ENCODE measurements around the gene STOML2. TPM values are rescaled to one million over a fixed set of nuclear protein-coding genes. Genes with fewer than 3 reads are reported as not detected.

STOML2 gene
- total RNA-seq, 1 donor from 2014 or later = 248 TPM

DNA sequence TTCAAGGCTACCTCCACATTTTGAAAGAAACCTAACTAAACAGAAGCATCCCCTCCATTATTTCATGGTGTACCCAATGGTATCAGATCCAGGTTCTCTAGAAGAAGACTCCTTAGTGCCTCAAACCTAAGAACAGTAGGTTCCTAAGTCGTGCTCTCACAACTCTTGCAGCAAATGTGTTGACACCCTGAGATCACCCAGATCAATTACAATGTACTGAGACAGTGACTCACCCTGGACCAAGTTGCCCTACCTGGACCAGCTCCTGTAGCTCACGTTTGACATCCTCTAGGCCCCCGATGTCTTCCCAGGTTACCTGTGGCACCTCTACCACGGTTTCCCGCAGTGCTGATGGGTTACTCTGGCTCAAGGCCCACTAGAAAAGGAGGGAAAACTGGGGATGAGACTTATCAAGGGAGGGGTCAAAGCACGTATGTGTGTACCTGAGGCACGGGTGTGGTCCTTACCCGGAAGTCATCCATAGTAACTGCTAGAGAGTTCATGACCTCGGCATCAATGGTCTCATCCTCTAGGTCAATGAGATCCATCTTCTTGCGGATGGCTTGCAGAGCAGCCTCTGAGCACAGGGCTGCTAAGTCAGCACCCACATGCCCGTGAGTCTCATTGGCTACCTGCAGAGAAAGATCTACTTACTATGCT, 42.3 kb downstream of the STOML2 start:
- FAIRE-seq (no peak), DNase-seq (ENCODE audit: low read depth) (no peak)
- H3K4me3 ChIP-seq (ENCODE audit: low read depth, low read length) = no peak overlapping the region
- peaks cover 65% of the 10 kb centered on the region for H3K36me3 ChIP-seq (ENCODE audit: control insufficient read depth, insufficient read depth, low read length)
- TF ChIP-seq, protein P1, sequence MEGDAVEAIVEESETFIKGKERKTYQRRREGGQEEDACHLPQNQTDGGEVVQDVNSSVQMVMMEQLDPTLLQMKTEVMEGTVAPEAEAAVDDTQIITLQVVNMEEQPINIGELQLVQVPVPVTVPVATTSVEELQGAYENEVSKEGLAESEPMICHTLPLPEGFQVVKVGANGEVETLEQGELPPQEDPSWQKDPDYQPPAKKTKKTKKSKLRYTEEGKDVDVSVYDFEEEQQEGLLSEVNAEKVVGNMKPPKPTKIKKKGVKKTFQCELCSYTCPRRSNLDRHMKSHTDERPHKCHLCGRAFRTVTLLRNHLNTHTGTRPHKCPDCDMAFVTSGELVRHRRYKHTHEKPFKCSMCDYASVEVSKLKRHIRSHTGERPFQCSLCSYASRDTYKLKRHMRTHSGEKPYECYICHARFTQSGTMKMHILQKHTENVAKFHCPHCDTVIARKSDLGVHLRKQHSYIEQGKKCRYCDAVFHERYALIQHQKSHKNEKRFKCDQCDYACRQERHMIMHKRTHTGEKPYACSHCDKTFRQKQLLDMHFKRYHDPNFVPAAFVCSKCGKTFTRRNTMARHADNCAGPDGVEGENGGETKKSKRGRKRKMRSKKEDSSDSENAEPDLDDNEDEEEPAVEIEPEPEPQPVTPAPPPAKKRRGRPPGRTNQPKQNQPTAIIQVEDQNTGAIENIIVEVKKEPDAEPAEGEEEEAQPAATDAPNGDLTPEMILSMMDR (IDR thresholded peaks at IDR 0.05; ENCODE audit: insufficient read depth, low read length, severe bottlenecking) = no peak
- H3K27me3 ChIP-seq (ENCODE audit: control insufficient read depth, insufficient read depth, low read length) = no peaks in the 10 kb centered on the region

DNA sequence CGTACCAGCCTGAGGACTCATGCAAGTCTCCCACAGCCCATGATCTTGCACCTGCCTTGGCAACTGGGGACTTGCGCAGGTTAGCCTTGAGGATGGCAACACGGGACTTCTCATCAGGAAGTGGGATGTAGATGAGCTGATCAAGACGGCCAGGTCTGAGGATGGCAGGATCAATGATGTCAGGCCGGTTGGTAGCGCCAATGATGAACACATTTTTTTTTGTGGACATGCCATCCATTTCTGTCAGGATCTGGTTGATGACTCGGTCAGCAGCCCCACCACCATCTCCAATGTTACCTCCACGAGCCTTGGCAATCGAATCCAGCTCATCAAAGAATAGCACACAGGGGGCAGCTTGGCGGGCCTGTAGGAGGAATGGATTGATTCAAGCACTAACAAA, 43.5 kb downstream of the STOML2 start:
- FAIRE-seq (no peak), DNase-seq (ENCODE audit: low read depth) (no peak)
- peaks cover 56% of the 10 kb centered on the region for H3K36me3 ChIP-seq (ENCODE audit: control insufficient read depth, insufficient read depth, low read length)
- H3K27me3 ChIP-seq (ENCODE audit: control insufficient read depth, insufficient read depth, low read length) = no peaks in the 10 kb centered on the region
- no peak overlapping the region for H3K4me3 ChIP-seq (ENCODE audit: low read depth, low read length)
- TF ChIP-seq, protein P1 (IDR thresholded peaks at IDR 0.05; ENCODE audit: insufficient read depth, low read length, severe bottlenecking) = no peak

DNA sequence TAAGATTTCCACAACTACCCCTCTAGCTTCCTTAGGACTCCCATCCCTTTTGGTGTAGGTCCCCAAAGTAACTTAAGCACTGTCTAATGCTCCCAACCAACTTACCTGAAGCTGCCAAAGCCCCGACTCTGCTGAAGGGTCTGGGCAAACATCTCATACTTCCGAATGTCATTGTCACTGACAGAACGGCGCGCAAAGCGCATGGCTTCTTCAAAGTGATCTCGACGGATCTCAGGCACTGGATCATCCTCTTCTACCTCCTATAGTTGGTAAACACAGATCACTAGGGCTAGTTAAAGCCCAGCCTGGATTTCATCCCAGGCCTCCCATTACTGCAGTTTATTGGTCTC, 45.7 kb downstream of the STOML2 start:
- Histone ChIP-seq H3K4me3 (ENCODE audit: low read depth, low read length) (no peak overlapping the region), H3K27me3 (ENCODE audit: control insufficient read depth, insufficient read depth, low read length) (no peaks in the 10 kb centered on the region), H3K36me3 (ENCODE audit: control insufficient read depth, insufficient read depth, low read length) (peaks cover 42% of the 10 kb centered on the region)
- DNase-seq (ENCODE audit: low read depth) = no peak
- TF ChIP-seq, protein P1 (IDR thresholded peaks at IDR 0.05; ENCODE audit: insufficient read depth, low read length, severe bottlenecking) = no peak
- no peak for FAIRE-seq

DNA sequence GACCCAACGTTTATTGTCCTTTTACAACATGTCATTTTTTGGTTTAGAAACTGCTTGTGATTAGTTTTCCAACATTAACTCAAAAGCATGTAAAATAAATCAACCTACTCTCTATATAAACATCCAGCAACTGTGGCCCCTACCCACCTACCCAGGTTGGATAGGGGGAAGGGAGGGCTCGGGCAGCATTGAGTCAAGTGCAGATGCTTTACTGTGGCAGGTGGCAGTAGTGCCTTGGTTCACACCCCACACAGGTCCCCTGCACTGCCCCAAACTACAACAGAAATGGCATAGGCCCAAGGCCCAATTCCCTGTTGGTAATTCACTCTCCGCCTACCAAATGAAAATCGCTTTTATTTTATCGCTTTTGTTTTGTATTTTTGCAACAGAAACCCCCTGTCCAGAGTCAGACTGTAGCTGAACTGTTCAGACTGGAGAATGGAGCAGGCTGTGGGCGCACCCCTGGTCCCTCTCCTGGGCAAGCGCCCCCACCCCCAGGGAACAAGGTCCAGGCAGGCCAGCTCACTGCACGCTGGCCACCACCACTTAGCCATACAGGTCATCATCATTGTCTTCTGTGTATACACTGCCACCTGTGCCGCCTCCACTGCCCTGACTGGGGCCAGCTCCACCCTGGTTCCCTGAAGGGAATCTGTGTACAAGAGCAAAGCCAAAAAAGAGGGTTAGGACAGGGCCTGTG, 46.2 kb downstream of the STOML2 start:
- FAIRE-seq = peak; percentile 7
- TF ChIP-seq, protein P1 (IDR thresholded peaks at IDR 0.05; ENCODE audit: insufficient read depth, low read length, severe bottlenecking) = no peak
- Histone ChIP-seq H3K27me3 (ENCODE audit: control insufficient read depth, insufficient read depth, low read length) (no peaks in the 10 kb centered on the region), H3K36me3 (ENCODE audit: control insufficient read depth, insufficient read depth, low read length) (peaks cover 38% of the 10 kb centered on the region), H3K4me3 (ENCODE audit: low read depth, low read length) (no peak overlapping the region)
- DNase-seq (ENCODE audit: low read depth) = no peak

DNA sequence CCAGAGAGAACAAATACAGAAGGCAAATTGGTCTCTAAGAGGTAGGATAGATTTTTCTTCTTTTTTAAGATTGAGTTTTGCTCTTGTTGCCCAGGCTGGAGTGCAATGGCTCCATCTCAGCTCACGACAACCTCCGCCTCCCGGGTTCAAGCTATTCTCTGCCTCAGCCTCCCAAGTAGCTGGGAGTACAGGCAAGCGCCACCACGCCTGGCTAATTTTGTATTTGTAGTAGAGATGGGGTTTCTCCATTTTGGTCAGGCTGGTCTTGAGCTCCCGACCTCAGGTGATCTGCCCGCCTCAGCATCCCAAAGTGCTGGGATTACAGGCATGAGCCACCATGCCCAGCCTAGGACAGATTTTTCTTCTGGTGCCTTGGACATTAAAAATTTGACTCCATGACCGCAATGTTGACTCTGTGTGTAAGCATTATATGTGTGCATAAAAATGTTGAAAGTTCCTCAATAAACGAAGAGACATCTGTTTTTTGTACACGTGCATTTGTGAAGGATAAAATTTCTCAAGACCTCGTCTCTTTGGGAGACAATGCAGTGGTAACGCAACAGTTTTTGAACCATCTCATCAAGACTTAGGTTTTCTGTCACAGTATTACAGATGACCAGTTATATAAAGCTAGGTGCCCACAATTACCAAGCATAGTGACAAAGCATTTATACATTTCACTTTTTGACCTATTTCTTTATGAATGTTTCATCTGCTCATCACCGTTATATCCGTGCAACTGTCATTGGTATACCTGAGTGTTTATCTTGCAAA, 47.9 kb downstream of the STOML2 start:
- TF ChIP-seq, protein P1 (IDR thresholded peaks at IDR 0.05; ENCODE audit: insufficient read depth, low read length, severe bottlenecking) = no peak
- FAIRE-seq (no peak), DNase-seq (ENCODE audit: low read depth) (no peak)
- Histone ChIP-seq H3K27me3 (ENCODE audit: control insufficient read depth, insufficient read depth, low read length) (no peaks in the 10 kb centered on the region), H3K36me3 (ENCODE audit: control insufficient read depth, insufficient read depth, low read length) (peaks cover 30% of the 10 kb centered on the region), H3K4me3 (ENCODE audit: low read depth, low read length) (no peak overlapping the region)
